GM18907 (cell line): ENCODE measurements around the gene RHOF.
A peak's percentile ranks its signal among the peaks of the same experiment; 100 is the strongest.
"Not testable (repeated sequence)": the region's sequence is repeated elsewhere in the genome, so short reads cannot be mapped to it uniquely, and the experiment has no call there.

ENCODE experiments used
- ATAC-seq: cut with Tn5 transposase; IDR thresholded peaks from one replicate; pipeline ENCODE4 v1.9.1; 2021; ENCODE audit warnings: mild to moderate bottlenecking, moderate library complexity; ENCODE audit not compliant: unreplicated experiment

RHOF gene

GRCh38 chr12:121793838-121794533, 498 bp upstream of the RHOF start:
- ATAC-seq: peak; percentile 46

GRCh38 chr12:121792607-121793439, 665 bp downstream of the RHOF start:
- no peak for ATAC-seq

- ATAC-seq: no peak
These were observed 1.6 kb downstream of the RHOF start for GRCh38 chr12:121791671-121792551.

GRCh38 chr12:121790785-121791184, 2.7 kb downstream of the RHOF start:
- ATAC-seq: not testable (repeated sequence)

- ATAC-seq: peak; percentile 44
These were observed 3.4 kb downstream of the RHOF start for GRCh38 chr12:121789800-121790728.

GRCh38 chr12:121789233-121789781, 4.2 kb downstream of the RHOF start:
- ATAC-seq: peak; percentile 22

GRCh38 chr12:121788176-121788818, 5.2 kb downstream of the RHOF start:
- ATAC-seq: no peak

GRCh38 chr12:121787063-121788025, 6.1 kb downstream of the RHOF start:
- ATAC-seq: no peak

- no peak for ATAC-seq
These were observed 7.1 kb downstream of the RHOF start for GRCh38 chr12:121786440-121786825.

- no peak for ATAC-seq
These were observed 9.0 kb downstream of the RHOF start for GRCh38 chr12:121784460-121784859.

- no peak for ATAC-seq
These were observed 9.7 kb downstream of the RHOF start for GRCh38 chr12:121783766-121784165.

GRCh38 chr12:121781998-121782979, 11.2 kb downstream of the RHOF start:
- ATAC-seq: peak; percentile 56

GRCh38 chr12:121781484-121781997, 11.9 kb downstream of the RHOF start:
- peak; percentile 6 for ATAC-seq

- ATAC-seq: no peak
These were observed 13.1 kb downstream of the RHOF start for GRCh38 chr12:121780429-121780828.

GRCh38 chr12:121779422-121779895, 14.0 kb downstream of the RHOF start:
- no peak for ATAC-seq

GRCh38 chr12:121778567-121779421, 14.7 kb downstream of the RHOF start:
- ATAC-seq: no peak
